Endodermal cell (in vitro differentiated cells): ENCODE measurements around the gene SLC25A43. TPM values are rescaled to one million over a fixed set of nuclear protein-coding genes. Genes with fewer than 3 reads are reported as not detected.
"Not testable (repeated sequence)": the region's sequence is repeated elsewhere in the genome, so short reads cannot be mapped to it uniquely, and the experiment has no call there.

ENCODE experiments used
- DNase-seq: peaks from one replicate; pipeline ENCODE4 v3.0.0-alpha.2; 2017
- H3K27ac ChIP-seq: 2 replicates; pipeline ENCODE4 v1.5.1; 2013; ENCODE audit warnings: mild to moderate bottlenecking, low read depth, low read length, moderate library complexity
- H3K27me3 ChIP-seq: 2 replicates; pipeline ENCODE4 v1.6.1; 2013; ENCODE audit warnings: mild to moderate bottlenecking, low read length, moderate library complexity; ENCODE audit not compliant: insufficient read depth, control insufficient read depth, poor library complexity, severe bottlenecking
- H3K36me3 ChIP-seq: 2 replicates; pipeline ENCODE4 v1.7.0; 2013; ENCODE audit warnings: mild to moderate bottlenecking, low read length, moderate library complexity; ENCODE audit not compliant: control insufficient read depth, insufficient read depth
- H3K4me1 ChIP-seq: one replicate; pipeline ENCODE4 v1.7.0; 2013; ENCODE audit warnings: low read length; ENCODE audit not compliant: control insufficient read depth, insufficient read depth
- H3K4me3 ChIP-seq: 2 replicates; pipeline ENCODE4 v1.5.1; 2013; ENCODE audit warnings: mild to moderate bottlenecking, low read length, moderate library complexity
- H3K9ac ChIP-seq: 2 replicates; pipeline ENCODE4 v1.6.1; 2013; ENCODE audit warnings: mild to moderate bottlenecking, low read length, moderate library complexity; ENCODE audit not compliant: poor library complexity, severe bottlenecking; ENCODE audit errors: extremely low read depth
- H3K9me3 ChIP-seq: 2 replicates; pipeline ENCODE4 v1.6.1; 2013; ENCODE audit warnings: mild to moderate bottlenecking, low read length, moderate library complexity; ENCODE audit not compliant: control insufficient read depth
- H3K27ac Mint-ChIP-seq: 2 replicates; pipeline ENCODE4 v1.8.0; 2020; ENCODE audit warnings: mixed read lengths
- H3K27me3 Mint-ChIP-seq: 2 replicates; pipeline ENCODE4 v1.8.0; 2021; ENCODE audit warnings: mild to moderate bottlenecking, mixed read lengths; ENCODE audit not compliant: insufficient read depth
- H3K36me3 Mint-ChIP-seq: 2 replicates; pipeline ENCODE4 v1.8.0; 2020; ENCODE audit warnings: low read depth, mixed read lengths
- H3K4me1 Mint-ChIP-seq: 2 replicates; pipeline ENCODE4 v1.8.0; 2020; ENCODE audit warnings: mixed read lengths
- H3K4me3 Mint-ChIP-seq: 2 replicates; pipeline ENCODE4 v1.8.0; 2020; ENCODE audit warnings: mild to moderate bottlenecking, moderate library complexity, mixed read lengths
- H3K9me3 Mint-ChIP-seq: 2 replicates; pipeline ENCODE4 v1.8.0; 2020; ENCODE audit warnings: mild to moderate bottlenecking, mixed read lengths
- CTCF ChIP-seq: fragments of 200-600 bp; sonication (generic); conservative IDR thresholded peaks from 2 replicates; pipeline ENCODE4 v1.5.0; 2021; ENCODE audit warnings: antibody characterized with exemption, mild to moderate bottlenecking
- WGBS, 2 experiments: methylation state at CpG; one replicate each; pipeline versions ENCODE4 v1.1.5 to v1.1.7; 2013; ENCODE audit warnings: missing lambda C conversion rate in 2 of 2, mixed read lengths in 1 of 2; ENCODE audit not compliant: insufficient coverage in 1 of 2, insufficient read length in 1 of 2; 5-methylcytosine and 5-hydroxymethylcytosine counted together
- total RNA-seq, 2 donors: library from RNA; stranded (reverse); fragmentation: NEBNext Ultra II Directional in 1 of 2; extraction: Animal tissue kit (Norgen Biotek cat#: 25700) in 1 of 2; gene quantifications; 2 replicates in 1 of 2; 3 replicates in 1 of 2; pipeline ENCODE4 v1.2.1, GENCODE V29; 2021

Gene SLC25A43
- total RNA-seq, 2 donors from 2014 or later, result 4.4 to 4.9 TPM

- Histone ChIP-seq H3K4me1 (no peaks in the 10 kb centered on the region), H3K4me3 (no peak overlapping the region), H3K9me3 (no peaks in the 10 kb centered on the region), H3K36me3 (no peaks in the 10 kb centered on the region), H3K27ac (no peak overlapping the region), H3K27me3 (no peaks in the 10 kb centered on the region), H3K9ac (no peak overlapping the region)
- DNase-seq, result no peak
- no peak for TF ChIP-seq CTCF
- Mint-ChIP-seq H3K4me1 (peaks cover 2% of the 10 kb centered on the region), H3K27ac (no peak overlapping the region), H3K4me3 (no peak overlapping the region), H3K36me3 (peaks cover 10% of the 10 kb centered on the region), H3K27me3 (no peaks in the 10 kb centered on the region), H3K9me3 (peaks cover 60% of the 10 kb centered on the region)
- 82 to 100% methylated on average over 2 to 3 of the region's 4 CpGs for WGBS, 2 experiments
These were observed 28.7 kb downstream of the SLC25A43 start for GRCh38 chrX:119427795-119428185.

DNA sequence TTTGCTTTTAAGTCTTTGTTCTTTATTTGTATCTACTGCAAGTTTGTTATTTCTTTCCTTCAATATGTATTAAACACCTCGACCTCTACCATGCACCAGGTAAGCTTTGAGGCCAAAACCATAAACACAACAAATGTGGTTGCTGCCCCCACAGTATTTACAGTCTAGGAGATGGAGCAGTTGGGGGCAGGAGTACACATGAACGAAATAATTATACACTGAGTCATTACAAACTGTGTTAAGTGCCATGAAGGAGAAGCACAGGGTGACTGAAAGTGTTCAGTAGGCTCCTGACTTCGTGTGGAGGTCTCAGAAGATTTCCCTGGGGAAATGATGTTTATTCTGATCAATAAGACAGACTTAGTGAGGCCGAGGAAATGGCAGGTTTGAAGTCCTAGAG is 30.3 kb downstream of the SLC25A43 start:
- no peaks in the 10 kb centered on the region for H3K4me1 ChIP-seq
- no peak overlapping the region for H3K27ac Mint-ChIP-seq
- WGBS, 2 experiments, result 89% methylated on average over 3 of the region's 4 CpGs; no CpG with 5 or more reads in 1 of the 2 experiments
- H3K4me1 Mint-ChIP-seq, result peaks cover 2% of the 10 kb centered on the region
- H3K9me3 Mint-ChIP-seq, result peaks cover 65% of the 10 kb centered on the region
- no peaks in the 10 kb centered on the region for H3K27me3 Mint-ChIP-seq
- no peak for DNase-seq
- no peak overlapping the region for H3K4me3 Mint-ChIP-seq
- TF ChIP-seq CTCF, result no peak
- H3K27me3 ChIP-seq, result no peaks in the 10 kb centered on the region
- no peaks in the 10 kb centered on the region for H3K9me3 ChIP-seq
- H3K4me3 ChIP-seq, result no peak overlapping the region
- peaks cover 17% of the 10 kb centered on the region for H3K36me3 Mint-ChIP-seq
- no peak overlapping the region for H3K9ac ChIP-seq
- no peaks in the 10 kb centered on the region for H3K36me3 ChIP-seq
- H3K27ac ChIP-seq, result no peak overlapping the region

DNA sequence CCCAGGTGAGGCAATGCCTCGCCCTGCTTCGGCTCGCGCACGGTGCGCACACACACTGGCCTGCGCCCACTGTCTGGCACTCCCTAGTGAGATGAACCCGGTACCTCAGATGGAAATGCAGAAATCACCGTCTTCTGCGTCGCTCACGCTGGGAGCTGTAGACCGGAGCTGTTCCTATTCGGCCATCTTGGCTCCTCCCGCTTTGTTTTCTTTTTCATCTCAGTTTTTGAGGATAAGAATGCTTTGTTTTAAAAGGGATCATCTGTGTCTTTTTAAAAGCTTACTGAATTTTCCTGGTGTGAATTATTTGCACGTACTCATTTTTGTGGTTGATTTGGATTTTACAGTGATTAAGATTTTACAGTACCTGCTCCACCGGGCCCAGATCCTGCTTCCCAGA is 42.2 kb downstream of the SLC25A43 start:
- not testable (repeated sequence) for H3K36me3 ChIP-seq, DNase-seq, H3K9me3 ChIP-seq, H3K27me3 Mint-ChIP-seq, H3K9ac ChIP-seq, H3K27ac ChIP-seq, H3K4me3 ChIP-seq, H3K4me1 ChIP-seq, H3K27ac Mint-ChIP-seq, H3K4me1 Mint-ChIP-seq, H3K27me3 ChIP-seq
- WGBS, 2 experiments, result 71% methylated on average over 7 of the region's 17 CpGs; no CpG with 5 or more reads in 1 of the 2 experiments
- Mint-ChIP-seq H3K9me3 (peaks cover 34% of the 10 kb centered on the region), H3K4me3 (peak overlapping the region; percentile 35), H3K36me3 (peaks cover 12% of the 10 kb centered on the region)

DNA sequence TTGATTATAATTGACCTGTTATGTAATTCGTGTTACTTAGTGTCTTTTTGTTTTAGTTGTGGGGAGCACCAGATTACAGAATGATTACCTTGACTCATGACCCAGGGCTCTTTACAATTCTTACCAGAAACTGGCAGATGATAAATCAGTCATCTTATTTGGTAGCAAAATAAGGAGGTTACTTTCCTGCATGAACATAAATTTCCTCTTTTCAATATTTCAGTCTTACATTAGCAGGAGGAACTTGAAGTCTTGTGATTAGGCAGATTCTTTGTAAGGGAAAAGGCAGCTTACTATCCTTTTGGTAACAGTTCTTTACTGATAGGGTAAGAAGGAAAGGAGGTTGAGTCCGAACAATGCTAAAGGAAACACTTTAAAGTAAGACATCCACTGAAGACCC is 43.1 kb downstream of the SLC25A43 start:
- no peak for DNase-seq
- peaks cover 12% of the 10 kb centered on the region for H3K36me3 Mint-ChIP-seq
- no peaks in the 10 kb centered on the region for H3K27me3 Mint-ChIP-seq
- H3K4me3 Mint-ChIP-seq, result no peak overlapping the region
- no peak overlapping the region for H3K27ac Mint-ChIP-seq
- WGBS, 2 experiments, result 83 to 100% methylated on average over 1 of the region's 2 CpGs
- Histone ChIP-seq H3K9ac (no peak overlapping the region), H3K27ac (no peak overlapping the region), H3K4me3 (no peak overlapping the region), H3K27me3 (no peaks in the 10 kb centered on the region), H3K36me3 (no peaks in the 10 kb centered on the region), H3K9me3 (no peaks in the 10 kb centered on the region), H3K4me1 (no peaks in the 10 kb centered on the region)
- H3K9me3 Mint-ChIP-seq, result peaks cover 37% of the 10 kb centered on the region
- no peak for TF ChIP-seq CTCF
- no peaks in the 10 kb centered on the region for H3K4me1 Mint-ChIP-seq
